ENCODE data around the gene HLA-DPB1.

DNA sequence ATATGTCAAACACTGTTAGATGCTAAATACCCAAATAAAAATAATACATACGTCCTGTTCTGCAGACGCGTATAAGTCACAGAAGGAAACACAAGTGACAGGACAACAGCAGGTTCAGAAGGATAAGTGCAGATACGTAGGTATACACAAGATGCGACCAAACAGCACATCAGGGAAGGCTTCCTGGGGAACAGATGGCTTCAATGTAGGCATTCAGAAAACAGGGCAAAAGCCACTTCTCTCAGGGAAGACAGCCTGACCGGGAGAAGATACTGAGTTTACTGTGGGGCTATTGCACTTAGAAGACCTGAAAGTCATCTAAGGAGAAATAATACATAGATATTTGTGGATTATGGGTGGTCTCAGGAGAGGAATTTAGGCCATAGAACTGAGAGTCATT is 4.2 kb upstream of the HLA-DPB1 start:
- TF ChIP-seq CHD2 (IDR thresholded peaks at IDR 0.05; ENCODE audit: low read length, partially characterized antibody) (no peak), POLR2A (IDR thresholded peaks at IDR 0.05; ENCODE audit: low read length) (no peak), ESRRA (IDR thresholded peaks at IDR 0.05; ENCODE audit: borderline replicate concordance, low read length) (no peak), SMC3 (IDR thresholded peaks at IDR 0.05) (no peak)
- TF ChIP-seq, protein P1, sequence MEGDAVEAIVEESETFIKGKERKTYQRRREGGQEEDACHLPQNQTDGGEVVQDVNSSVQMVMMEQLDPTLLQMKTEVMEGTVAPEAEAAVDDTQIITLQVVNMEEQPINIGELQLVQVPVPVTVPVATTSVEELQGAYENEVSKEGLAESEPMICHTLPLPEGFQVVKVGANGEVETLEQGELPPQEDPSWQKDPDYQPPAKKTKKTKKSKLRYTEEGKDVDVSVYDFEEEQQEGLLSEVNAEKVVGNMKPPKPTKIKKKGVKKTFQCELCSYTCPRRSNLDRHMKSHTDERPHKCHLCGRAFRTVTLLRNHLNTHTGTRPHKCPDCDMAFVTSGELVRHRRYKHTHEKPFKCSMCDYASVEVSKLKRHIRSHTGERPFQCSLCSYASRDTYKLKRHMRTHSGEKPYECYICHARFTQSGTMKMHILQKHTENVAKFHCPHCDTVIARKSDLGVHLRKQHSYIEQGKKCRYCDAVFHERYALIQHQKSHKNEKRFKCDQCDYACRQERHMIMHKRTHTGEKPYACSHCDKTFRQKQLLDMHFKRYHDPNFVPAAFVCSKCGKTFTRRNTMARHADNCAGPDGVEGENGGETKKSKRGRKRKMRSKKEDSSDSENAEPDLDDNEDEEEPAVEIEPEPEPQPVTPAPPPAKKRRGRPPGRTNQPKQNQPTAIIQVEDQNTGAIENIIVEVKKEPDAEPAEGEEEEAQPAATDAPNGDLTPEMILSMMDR (IDR thresholded peaks at IDR 0.05): no peak

Measured in A549 (cell line).